Endodermal cell (in vitro differentiated cells): ENCODE measurements around the gene NGFR. TPM values are rescaled to one million over a fixed set of nuclear protein-coding genes. Genes with fewer than 3 reads are reported as not detected.

Source experiments
- DNase-seq: peaks from one replicate; pipeline ENCODE4 v3.0.0-alpha.2; 2017
- H3K27ac ChIP-seq: 2 replicates; pipeline ENCODE4 v1.5.1; 2013; ENCODE audit warnings: mild to moderate bottlenecking, low read depth, low read length, moderate library complexity
- H3K27me3 ChIP-seq: 2 replicates; pipeline ENCODE4 v1.6.1; 2013; ENCODE audit warnings: mild to moderate bottlenecking, low read length, moderate library complexity; ENCODE audit not compliant: insufficient read depth, control insufficient read depth, poor library complexity, severe bottlenecking
- H3K36me3 ChIP-seq: 2 replicates; pipeline ENCODE4 v1.7.0; 2013; ENCODE audit warnings: mild to moderate bottlenecking, low read length, moderate library complexity; ENCODE audit not compliant: control insufficient read depth, insufficient read depth
- H3K4me1 ChIP-seq: one replicate; pipeline ENCODE4 v1.7.0; 2013; ENCODE audit warnings: low read length; ENCODE audit not compliant: control insufficient read depth, insufficient read depth
- H3K4me3 ChIP-seq: 2 replicates; pipeline ENCODE4 v1.5.1; 2013; ENCODE audit warnings: mild to moderate bottlenecking, low read length, moderate library complexity
- H3K9ac ChIP-seq: 2 replicates; pipeline ENCODE4 v1.6.1; 2013; ENCODE audit warnings: mild to moderate bottlenecking, low read length, moderate library complexity; ENCODE audit not compliant: poor library complexity, severe bottlenecking; ENCODE audit errors: extremely low read depth
- H3K9me3 ChIP-seq: 2 replicates; pipeline ENCODE4 v1.6.1; 2013; ENCODE audit warnings: mild to moderate bottlenecking, low read length, moderate library complexity; ENCODE audit not compliant: control insufficient read depth
- H3K27ac Mint-ChIP-seq: 2 replicates; pipeline ENCODE4 v1.8.0; 2020; ENCODE audit warnings: mixed read lengths
- H3K27me3 Mint-ChIP-seq: 2 replicates; pipeline ENCODE4 v1.8.0; 2021; ENCODE audit warnings: mild to moderate bottlenecking, mixed read lengths; ENCODE audit not compliant: insufficient read depth
- H3K36me3 Mint-ChIP-seq: 2 replicates; pipeline ENCODE4 v1.8.0; 2020; ENCODE audit warnings: low read depth, mixed read lengths
- H3K4me1 Mint-ChIP-seq: 2 replicates; pipeline ENCODE4 v1.8.0; 2020; ENCODE audit warnings: mixed read lengths
- H3K4me3 Mint-ChIP-seq: 2 replicates; pipeline ENCODE4 v1.8.0; 2020; ENCODE audit warnings: mild to moderate bottlenecking, moderate library complexity, mixed read lengths
- H3K9me3 Mint-ChIP-seq: 2 replicates; pipeline ENCODE4 v1.8.0; 2020; ENCODE audit warnings: mild to moderate bottlenecking, mixed read lengths
- WGBS, 2 experiments: methylation state at CpG; one replicate each; pipeline versions ENCODE4 v1.1.5 to v1.1.7; 2013; ENCODE audit warnings: missing lambda C conversion rate in 2 of 2, mixed read lengths in 1 of 2; ENCODE audit not compliant: insufficient coverage in 1 of 2, insufficient read length in 1 of 2; 5-methylcytosine and 5-hydroxymethylcytosine counted together
- total RNA-seq, 2 donors: library from RNA; stranded (reverse); fragmentation: NEBNext Ultra II Directional in 1 of 2; extraction: Animal tissue kit (Norgen Biotek cat#: 25700) in 1 of 2; gene quantifications; 2 replicates in 1 of 2; 3 replicates in 1 of 2; pipeline ENCODE4 v1.2.1, GENCODE V29; 2021
- TF ChIP-seq, protein P1 (sequence below): fragments of 200-600 bp; sonication (generic); conservative IDR thresholded peaks from 2 replicates; pipeline ENCODE4 v1.5.0; 2021; ENCODE audit warnings: antibody characterized with exemption, mild to moderate bottlenecking

NGFR gene
- total RNA-seq, 2 donors from 2014 or later = 1.3 to 1.6 TPM

DNA sequence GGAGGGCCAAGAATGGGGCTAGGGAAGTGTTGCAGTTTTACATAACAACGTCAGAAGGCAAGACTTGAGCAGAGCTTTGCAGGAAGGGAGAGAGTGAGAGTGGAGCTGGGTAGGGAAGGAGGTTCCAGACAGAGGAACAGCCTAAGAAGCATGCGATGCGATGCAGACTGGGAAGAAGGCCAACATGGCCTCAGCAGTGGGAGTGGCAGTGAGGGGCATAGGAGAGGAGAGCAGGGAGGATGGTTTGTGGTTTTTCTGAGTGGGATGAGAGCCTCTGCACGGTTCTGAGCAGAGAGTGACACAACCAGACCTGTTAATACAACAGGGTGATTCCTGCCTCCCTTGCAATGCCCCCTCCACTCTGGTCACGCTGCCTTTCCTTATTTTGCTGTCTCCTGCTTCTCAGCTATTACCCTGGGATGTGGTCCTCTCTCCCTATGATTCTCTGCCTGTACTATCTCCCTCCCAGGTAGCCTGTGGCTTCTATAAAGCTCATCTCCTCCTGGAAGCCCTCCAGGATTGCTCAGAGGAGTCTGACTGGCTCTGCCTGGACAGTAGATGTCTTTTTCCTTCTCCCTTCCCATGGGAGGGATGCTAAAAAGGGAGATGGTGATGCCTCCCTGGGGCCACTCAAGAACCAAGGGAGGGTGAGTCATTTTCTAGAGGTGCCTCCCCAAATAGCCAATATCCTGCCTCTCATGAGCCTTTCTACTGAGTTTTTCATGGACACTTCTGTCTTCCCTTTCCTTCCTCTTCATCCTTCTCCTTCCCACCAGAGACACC is 38.7 kb upstream of the NGFR start:
- no peak overlapping the region for H3K9ac ChIP-seq
- DNase-seq = no peak
- TF ChIP-seq, protein P1, sequence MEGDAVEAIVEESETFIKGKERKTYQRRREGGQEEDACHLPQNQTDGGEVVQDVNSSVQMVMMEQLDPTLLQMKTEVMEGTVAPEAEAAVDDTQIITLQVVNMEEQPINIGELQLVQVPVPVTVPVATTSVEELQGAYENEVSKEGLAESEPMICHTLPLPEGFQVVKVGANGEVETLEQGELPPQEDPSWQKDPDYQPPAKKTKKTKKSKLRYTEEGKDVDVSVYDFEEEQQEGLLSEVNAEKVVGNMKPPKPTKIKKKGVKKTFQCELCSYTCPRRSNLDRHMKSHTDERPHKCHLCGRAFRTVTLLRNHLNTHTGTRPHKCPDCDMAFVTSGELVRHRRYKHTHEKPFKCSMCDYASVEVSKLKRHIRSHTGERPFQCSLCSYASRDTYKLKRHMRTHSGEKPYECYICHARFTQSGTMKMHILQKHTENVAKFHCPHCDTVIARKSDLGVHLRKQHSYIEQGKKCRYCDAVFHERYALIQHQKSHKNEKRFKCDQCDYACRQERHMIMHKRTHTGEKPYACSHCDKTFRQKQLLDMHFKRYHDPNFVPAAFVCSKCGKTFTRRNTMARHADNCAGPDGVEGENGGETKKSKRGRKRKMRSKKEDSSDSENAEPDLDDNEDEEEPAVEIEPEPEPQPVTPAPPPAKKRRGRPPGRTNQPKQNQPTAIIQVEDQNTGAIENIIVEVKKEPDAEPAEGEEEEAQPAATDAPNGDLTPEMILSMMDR = no peak
- H3K4me1 ChIP-seq = peaks cover 7% of the 10 kb centered on the region
- peaks cover 17% of the 10 kb centered on the region for H3K4me1 Mint-ChIP-seq
- H3K27ac ChIP-seq = no peak overlapping the region
- no peaks in the 10 kb centered on the region for H3K9me3 Mint-ChIP-seq
- H3K27ac Mint-ChIP-seq = no peak overlapping the region
- peaks cover 27% of the 10 kb centered on the region for H3K27me3 ChIP-seq
- H3K36me3 ChIP-seq = no peaks in the 10 kb centered on the region
- no peak overlapping the region for H3K4me3 Mint-ChIP-seq
- 73 to 74% methylated on average over 5 of the region's 5 CpGs for WGBS, 2 experiments
- H3K4me3 ChIP-seq = no peak overlapping the region
- H3K27me3 Mint-ChIP-seq = peaks cover 62% of the 10 kb centered on the region
- no peaks in the 10 kb centered on the region for H3K36me3 Mint-ChIP-seq
- H3K9me3 ChIP-seq = no peaks in the 10 kb centered on the region

DNA sequence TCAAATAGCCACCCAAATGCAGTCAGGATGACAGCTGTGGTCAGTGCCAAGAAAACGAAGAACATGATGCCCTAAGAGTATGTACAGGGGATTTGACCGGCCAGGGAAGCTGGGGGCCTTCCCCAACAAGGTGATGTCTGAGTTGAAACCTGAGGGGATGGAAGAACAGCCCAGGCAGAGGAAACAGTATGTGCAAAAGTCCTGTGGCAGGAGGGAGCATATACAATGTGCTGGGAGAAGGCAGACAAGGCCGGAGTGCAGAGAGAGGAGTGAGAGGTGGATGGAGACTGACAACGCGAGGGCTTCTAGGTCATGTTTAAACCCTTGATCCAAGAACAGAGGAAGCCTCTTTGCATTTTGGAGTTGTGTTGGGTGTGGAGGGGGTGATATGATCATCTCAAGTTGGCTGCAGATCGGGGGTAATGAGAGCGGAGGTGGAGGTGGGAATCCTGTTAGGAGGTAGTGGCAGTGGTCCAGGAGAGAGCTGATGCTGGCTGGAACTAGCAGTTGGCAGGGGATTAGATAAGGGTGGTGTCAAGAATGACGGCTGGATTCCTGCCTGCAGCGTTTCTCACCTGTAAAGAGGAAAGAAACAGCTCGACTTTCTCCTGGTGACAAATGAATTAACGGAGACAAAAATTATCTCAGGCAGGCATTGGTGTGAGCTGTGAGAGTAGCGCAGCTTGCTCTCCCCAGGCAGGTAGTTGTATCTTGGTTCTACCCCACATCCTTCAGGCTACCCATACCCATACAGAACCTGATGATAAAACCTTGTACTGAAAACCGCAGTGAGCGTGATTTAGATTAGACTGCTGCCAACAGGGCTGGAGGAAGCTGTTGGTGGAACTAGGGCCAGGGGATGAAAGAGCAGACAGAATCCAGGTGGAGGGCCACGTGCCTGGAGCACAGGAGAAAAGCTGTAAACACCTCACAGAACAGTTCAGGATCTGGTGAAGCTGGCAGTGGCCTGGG is 37.2 kb upstream of the NGFR start:
- H3K27ac ChIP-seq = no peak overlapping the region
- Mint-ChIP-seq H3K36me3 (no peaks in the 10 kb centered on the region), H3K4me3 (no peak overlapping the region), H3K27ac (no peak overlapping the region), H3K9me3 (no peaks in the 10 kb centered on the region), H3K4me1 (peaks cover 17% of the 10 kb centered on the region), H3K27me3 (peaks cover 63% of the 10 kb centered on the region)
- peak; percentile 61 for DNase-seq
- H3K4me3 ChIP-seq = no peak overlapping the region
- 80 to 92% methylated on average over 10 to 15 of the region's 15 CpGs for WGBS, 2 experiments
- H3K9me3 ChIP-seq = no peaks in the 10 kb centered on the region
- H3K27me3 ChIP-seq = peaks cover 29% of the 10 kb centered on the region
- TF ChIP-seq, protein P1 = no peak
- H3K9ac ChIP-seq = no peak overlapping the region
- H3K4me1 ChIP-seq = peaks cover 7% of the 10 kb centered on the region
- H3K36me3 ChIP-seq = no peaks in the 10 kb centered on the region

- Mint-ChIP-seq H3K27ac (no peak overlapping the region), H3K27me3 (peaks cover 51% of the 10 kb centered on the region), H3K4me3 (no peak overlapping the region), H3K9me3 (peaks cover 9% of the 10 kb centered on the region), H3K36me3 (no peaks in the 10 kb centered on the region), H3K4me1 (peaks cover 17% of the 10 kb centered on the region)
- Histone ChIP-seq H3K4me3 (no peak overlapping the region), H3K27ac (no peak overlapping the region), H3K9ac (no peak overlapping the region), H3K27me3 (peaks cover 29% of the 10 kb centered on the region), H3K9me3 (peaks cover 10% of the 10 kb centered on the region), H3K36me3 (no peaks in the 10 kb centered on the region), H3K4me1 (peaks cover 7% of the 10 kb centered on the region)
- WGBS, 2 experiments = 48 to 49% methylated on average over 4 to 7 of the region's 7 CpGs
- DNase-seq = peak; percentile 94
- TF ChIP-seq, protein P1 = peak; percentile 72
Measured at GRCh38 chr17:49459401-49459984, 35.6 kb upstream of the NGFR start.
